RWPE2 (cell line): ENCODE results near the gene FAM216A.
"Not testable (repeated sequence)": the region's sequence is repeated elsewhere in the genome, so short reads cannot be mapped to it uniquely, and the experiment has no call there.

ENCODE experiments used
- ATAC-seq: fragments of 200-7000 bp; cut with Tn5 transposase; 3 replicates; pipeline ENCODE4 v1.9.1; 2021; ENCODE audit warnings: low read depth
- DNase-seq: peaks from one replicate; pipeline ENCODE4 v3.0.0-alpha.2; 2020; ENCODE audit warnings: low spot score
- H3K27ac ChIP-seq: fragments of 450-650 bp; 2 replicates; pipeline ENCODE4 v1.5.1; 2017; ENCODE audit warnings: mild to moderate bottlenecking; ENCODE audit not compliant: poor library complexity, severe bottlenecking
- H3K27me3 ChIP-seq: fragments of 250-450 bp; sonication (Bioruptor Pico); 2 replicates; pipeline ENCODE4 v1.5.1; 2021; ENCODE audit warnings: mild to moderate bottlenecking, moderate library complexity; ENCODE audit not compliant: insufficient read depth, poor library complexity, severe bottlenecking
- H3K36me3 ChIP-seq: fragments of 250-450 bp; sonication (Bioruptor Pico); 2 replicates; pipeline ENCODE4 v1.5.1; 2020; ENCODE audit warnings: low read depth, mild to moderate bottlenecking, moderate library complexity
- H3K4me1 ChIP-seq: fragments of 250-450 bp; sonication (Bioruptor Pico); 2 replicates; pipeline ENCODE4 v1.5.1; 2021; ENCODE audit warnings: mild to moderate bottlenecking, moderate library complexity; ENCODE audit not compliant: insufficient read depth, poor library complexity, severe bottlenecking
- H3K4me3 ChIP-seq: fragments of 250-450 bp; sonication (Bioruptor Pico); 2 replicates; pipeline ENCODE4 v1.5.1; 2021; ENCODE audit warnings: mild to moderate bottlenecking, moderate library complexity; ENCODE audit not compliant: severe bottlenecking
- H3K9me3 ChIP-seq: fragments of 250-450 bp; sonication (Bioruptor Pico); 2 replicates; pipeline ENCODE4 v1.5.1; 2021; ENCODE audit warnings: mild to moderate bottlenecking, moderate library complexity; ENCODE audit not compliant: severe bottlenecking
- CTCF ChIP-seq: fragments of 450-650 bp; IDR thresholded peaks from one replicate; pipeline ENCODE4 v1.5.1; 2017; ENCODE audit warnings: mild to moderate bottlenecking, moderate library complexity; ENCODE audit not compliant: poor library complexity, severe bottlenecking

Gene FAM216A

GRCh38 chr12:110449799-110450497, 18.7 kb upstream of the FAM216A start, which contains the start of gene ARPC3:
TSS of gene ARPC3 (minus strand) at chr12:110450337. CDS start at chr12:110450260, 77 bp downstream.
- Histone ChIP-seq H3K27me3 (no peaks in the 10 kb centered on the region), H3K4me3 (peak within 1 kb of the TSS; percentile 49), H3K4me1 (no peaks in the 10 kb centered on the region), H3K27ac (peak within 1 kb of the TSS; percentile 72), H3K9me3 (no peaks in the 10 kb centered on the region), H3K36me3 (peaks cover 42% of the 10 kb centered on the region)
- TF ChIP-seq CTCF, result peak; percentile 92
- DNase-seq (peak; percentile 94), ATAC-seq (peak; percentile 96)

- DNase-seq (no peak), ATAC-seq (no peak)
- H3K27me3 ChIP-seq, result no peaks in the 10 kb centered on the region
- TF ChIP-seq CTCF, result no peak
- no peaks in the 10 kb centered on the region for H3K4me1 ChIP-seq
- H3K9me3 ChIP-seq, result no peaks in the 10 kb centered on the region
- H3K4me3 ChIP-seq, result no peak overlapping the region
- H3K27ac ChIP-seq, result no peak overlapping the region
- H3K36me3 ChIP-seq, result peaks cover 43% of the 10 kb centered on the region
These were observed 17.4 kb upstream of the FAM216A start for GRCh38 chr12:110451263-110451662.

GRCh38 chr12:110453569-110454296, 14.9 kb upstream of the FAM216A start:
- Histone ChIP-seq H3K9me3 (no peaks in the 10 kb centered on the region), H3K4me3 (no peak overlapping the region), H3K36me3 (peaks cover 47% of the 10 kb centered on the region), H3K27ac (no peak overlapping the region), H3K27me3 (no peaks in the 10 kb centered on the region), H3K4me1 (no peaks in the 10 kb centered on the region)
- TF ChIP-seq CTCF, result no peak
- no peak for ATAC-seq
- DNase-seq, result no peak

GRCh38 chr12:110458756-110459155, 9.9 kb upstream of the FAM216A start:
- no peaks in the 10 kb centered on the region for H3K4me1 ChIP-seq
- ATAC-seq, result no peak
- no peak for TF ChIP-seq CTCF

GRCh38 chr12:110461189-110461588, 7.5 kb upstream of the FAM216A start:
- H3K4me1 ChIP-seq, H3K27ac ChIP-seq, H3K4me3 ChIP-seq, H3K9me3 ChIP-seq, DNase-seq, H3K27me3 ChIP-seq, ATAC-seq: not testable (repeated sequence)
- peaks cover 57% of the 10 kb centered on the region for H3K36me3 ChIP-seq

More at GRCh38 chr12:110458756-110459155, 9.9 kb upstream of the FAM216A start:
- DNase-seq, result no peak
- Histone ChIP-seq H3K36me3 (peaks cover 62% of the 10 kb centered on the region), H3K27ac (no peak overlapping the region), H3K27me3 (no peaks in the 10 kb centered on the region), H3K9me3 (no peaks in the 10 kb centered on the region), H3K4me3 (no peak overlapping the region)
